Tibial artery (tissue), 4 donors: ENCODE data around the gene CEP20.

ENCODE experiments used
- DNase-seq, 2 donors: peaks; one replicate each; pipeline ENCODE4 v3.0.0-alpha.2; 2019
- H3K27ac ChIP-seq, 2 donors: fragments of 200-600 bp; sonication (generic) in 1 of 2; 1 replicate in 1 of 2; 2 replicates in 1 of 2; pipeline ENCODE4 v1.5.1; 2018 to 2019; ENCODE audit warnings: mild to moderate bottlenecking in 1 of 2
- H3K27me3 ChIP-seq, 2 donors: fragments of 200-600 bp; sonication (generic) in 1 of 2; one replicate each; pipeline versions ENCODE4 v1.5.1 to v1.6.0; 2016 to 2019
- H3K36me3 ChIP-seq, 3 donors: fragments of 200-600 bp; sonication (generic) in 2 of 3; one replicate each; pipeline ENCODE4 v1.5.1; 2016 to 2019; ENCODE audit warnings: mild to moderate bottlenecking in 2 of 3
- H3K4me1 ChIP-seq, 4 donors: fragments of 200-600 bp; sonication (generic) in 2 of 4; 1 replicate in 3 of 4; 2 replicates in 1 of 4; pipeline ENCODE4 v1.5.1; 2016 to 2019
- H3K4me3 ChIP-seq, 2 donors: fragments of 200-600 bp; sonication (generic) in 1 of 2; 1 replicate in 1 of 2; 2 replicates in 1 of 2; pipeline ENCODE4 v1.5.1; 2018 to 2019; ENCODE audit warnings: mild to moderate bottlenecking in 2 of 2
- H3K9me3 ChIP-seq, 3 donors: fragments of 200-600 bp; sonication (generic) in 1 of 3; one replicate each; pipeline ENCODE4 v1.5.1; 2016 to 2019
- intact Hi-C: fragments of 100-400 bp; cut with DNase I; formaldehyde crosslinking; loops from one replicate; pipeline ENCODE4 v1.15.0; 2023; ENCODE audit warnings: low total_unique reads
- TF ChIP-seq, protein P1 (sequence below), 2 experiments: fragments of 200-600 bp in 1 of 2; fragments of 450-650 bp in 1 of 2; IDR thresholded peaks; one replicate each; pipeline ENCODE4 v1.5.1; 2017 to 2019; ENCODE audit warnings: antibody characterized with exemption in 2 of 2, mild to moderate bottlenecking in 1 of 2, moderate library complexity in 1 of 2

The CEP20 gene

DNA sequence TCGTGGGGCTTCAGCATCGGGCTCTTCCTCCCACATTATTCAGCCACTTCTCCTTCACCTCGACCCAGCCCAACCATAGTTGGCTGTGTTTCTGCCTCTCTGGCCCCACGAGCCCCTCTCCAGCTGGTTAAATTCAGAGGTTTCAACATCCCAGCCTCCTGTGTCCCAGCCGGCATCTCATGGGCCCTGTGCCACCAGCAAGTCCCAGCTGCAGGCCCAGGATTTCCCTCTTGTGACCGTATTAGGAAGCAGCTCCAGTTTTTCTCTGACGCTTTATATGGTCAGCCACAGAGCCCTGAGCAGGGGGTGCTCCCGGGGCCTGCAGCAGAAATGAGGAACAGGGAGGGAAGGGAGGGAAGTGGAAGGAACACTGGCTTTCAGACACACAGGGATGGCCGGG, 58.9 kb downstream of the CEP20 start:
- Histone ChIP-seq H3K4me3 (peak overlapping the region in 1 of 2 donors; percentile 3), H3K27ac (peak overlapping the region; percentile 73 to 97), H3K36me3 (peaks cover 28 to 51% (median 39%) of the 10 kb centered on the region in 3 donors), H3K4me1 (peaks cover 0 to 97% (median 56%) of the 10 kb centered on the region in 4 donors), H3K27me3 (no peaks in the 10 kb centered on the region), H3K9me3 (no peaks in the 10 kb centered on the region)
- TF ChIP-seq, protein P1, sequence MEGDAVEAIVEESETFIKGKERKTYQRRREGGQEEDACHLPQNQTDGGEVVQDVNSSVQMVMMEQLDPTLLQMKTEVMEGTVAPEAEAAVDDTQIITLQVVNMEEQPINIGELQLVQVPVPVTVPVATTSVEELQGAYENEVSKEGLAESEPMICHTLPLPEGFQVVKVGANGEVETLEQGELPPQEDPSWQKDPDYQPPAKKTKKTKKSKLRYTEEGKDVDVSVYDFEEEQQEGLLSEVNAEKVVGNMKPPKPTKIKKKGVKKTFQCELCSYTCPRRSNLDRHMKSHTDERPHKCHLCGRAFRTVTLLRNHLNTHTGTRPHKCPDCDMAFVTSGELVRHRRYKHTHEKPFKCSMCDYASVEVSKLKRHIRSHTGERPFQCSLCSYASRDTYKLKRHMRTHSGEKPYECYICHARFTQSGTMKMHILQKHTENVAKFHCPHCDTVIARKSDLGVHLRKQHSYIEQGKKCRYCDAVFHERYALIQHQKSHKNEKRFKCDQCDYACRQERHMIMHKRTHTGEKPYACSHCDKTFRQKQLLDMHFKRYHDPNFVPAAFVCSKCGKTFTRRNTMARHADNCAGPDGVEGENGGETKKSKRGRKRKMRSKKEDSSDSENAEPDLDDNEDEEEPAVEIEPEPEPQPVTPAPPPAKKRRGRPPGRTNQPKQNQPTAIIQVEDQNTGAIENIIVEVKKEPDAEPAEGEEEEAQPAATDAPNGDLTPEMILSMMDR (IDR thresholded peaks at IDR 0.05), result peak in 1 of 2 experiments; percentile 12
- intact Hi-C loops, result no loop called here
- DNase-seq, result peak; percentile 85 to 96

DNA sequence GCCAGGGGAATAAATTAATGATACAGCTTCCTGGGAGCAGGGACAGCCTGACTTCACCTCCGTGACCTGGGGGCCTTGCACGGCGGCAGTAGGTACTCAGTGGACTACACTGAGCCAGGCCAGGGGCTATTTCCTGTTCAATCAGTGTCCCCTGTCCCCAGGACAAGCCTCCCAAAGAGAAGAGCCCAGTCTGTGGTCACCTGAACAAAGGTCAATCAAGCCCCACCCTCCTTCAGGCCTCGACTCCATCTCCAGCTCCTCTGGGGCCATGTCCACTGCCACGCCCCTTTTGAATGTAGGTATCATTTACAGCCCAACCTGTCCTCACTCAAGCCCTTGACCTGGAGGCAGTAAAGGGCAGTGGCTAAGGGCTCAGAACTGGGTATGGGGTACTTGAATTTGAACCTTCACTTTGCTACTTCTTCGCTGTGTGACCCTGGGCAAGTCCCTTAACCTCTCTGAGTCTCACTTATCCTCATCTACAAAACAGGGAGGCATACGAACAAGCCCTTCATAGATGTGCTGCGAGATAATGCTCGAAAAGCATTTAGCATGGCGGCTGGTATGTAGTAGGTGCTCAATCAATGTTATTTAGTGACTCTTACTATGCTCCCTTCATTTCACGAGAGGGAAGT, 60.6 kb downstream of the CEP20 start:
- Histone ChIP-seq H3K9me3 (no peaks in the 10 kb centered on the region), H3K4me1 (peaks cover 0 to 97% (median 64%) of the 10 kb centered on the region in 4 donors), H3K27me3 (no peaks in the 10 kb centered on the region), H3K27ac (peak overlapping the region; percentile 73 to 97), H3K4me3 (no peak overlapping the region), H3K36me3 (peaks cover 28 to 55% (median 31%) of the 10 kb centered on the region in 3 donors)
- TF ChIP-seq, protein P1 (IDR thresholded peaks at IDR 0.05), result no peak
- intact Hi-C loops, result no loop called here
- DNase-seq, result no peak

DNA sequence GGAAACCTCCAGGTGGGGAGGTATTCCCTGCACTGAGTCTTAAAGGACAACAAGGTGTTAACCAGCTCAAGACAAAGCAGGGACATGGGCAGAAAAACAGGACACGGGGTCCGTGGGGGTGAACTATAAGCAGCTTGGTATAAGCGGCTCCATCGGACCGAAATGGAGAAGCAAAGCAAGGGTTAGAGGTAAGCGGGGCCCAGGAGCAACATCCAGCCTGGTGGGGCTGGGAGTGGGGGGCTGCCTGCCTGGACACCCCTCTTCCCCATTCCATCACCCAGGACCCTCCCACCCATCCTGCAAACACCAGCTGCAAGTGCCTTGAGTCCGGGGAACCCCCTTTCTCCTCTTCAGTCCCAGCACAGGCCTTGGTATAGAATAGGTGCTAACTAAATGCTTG, 61.1 kb downstream of the CEP20 start:
- Histone ChIP-seq H3K27me3 (no peaks in the 10 kb centered on the region), H3K4me1 (peaks cover 0 to 97% (median 69%) of the 10 kb centered on the region in 4 donors), H3K9me3 (no peaks in the 10 kb centered on the region), H3K4me3 (no peak overlapping the region), H3K27ac (peak overlapping the region; percentile 73 to 97), H3K36me3 (peaks cover 25 to 54% (median 30%) of the 10 kb centered on the region in 3 donors)
- intact Hi-C loops, result no loop called here
- peak in 1 of 2 donors; percentile 60 for DNase-seq
- TF ChIP-seq, protein P1 (IDR thresholded peaks at IDR 0.05), result no peak

DNA sequence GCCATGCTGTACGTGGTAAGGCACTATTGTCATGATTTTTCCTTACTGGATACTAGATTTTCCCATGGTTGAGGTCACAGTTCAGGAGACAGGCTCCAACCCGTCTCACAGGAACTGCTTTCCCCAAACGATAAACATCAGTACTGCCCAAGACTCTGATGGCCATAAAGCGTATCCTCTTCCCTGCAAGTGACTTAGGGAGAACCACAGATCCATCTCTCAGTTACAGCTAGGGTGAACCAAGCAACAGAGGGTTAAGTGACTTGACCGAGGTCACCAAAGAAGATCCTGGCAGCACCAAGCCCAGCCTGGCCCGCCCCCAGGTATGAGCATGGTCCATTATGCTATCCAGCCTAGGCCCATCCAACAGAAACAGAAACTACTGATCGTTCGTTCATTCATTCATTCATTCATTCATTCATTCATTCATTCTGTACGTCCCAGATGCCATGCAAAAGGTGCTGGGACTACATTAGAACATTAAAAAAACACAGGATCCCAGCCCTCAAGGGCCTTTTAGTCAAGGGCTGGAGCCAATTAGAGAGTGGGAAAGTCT, 62.6 kb downstream of the CEP20 start:
- peak in 1 of 2 donors; percentile 65 for DNase-seq
- peak overlapping the region; percentile 73 to 97 for H3K27ac ChIP-seq
- H3K36me3 ChIP-seq, result peaks cover 23 to 51% (median 31%) of the 10 kb centered on the region in 3 donors
- TF ChIP-seq, protein P1 (IDR thresholded peaks at IDR 0.05), result no peak
- H3K9me3 ChIP-seq, result no peaks in the 10 kb centered on the region
- peak overlapping the region in 1 of 2 donors; percentile 20 for H3K4me3 ChIP-seq
- H3K4me1 ChIP-seq, result peaks cover 0 to 95% (median 66%) of the 10 kb centered on the region in 4 donors
- H3K27me3 ChIP-seq, result no peaks in the 10 kb centered on the region
- intact Hi-C loops, result no loop called here

DNA sequence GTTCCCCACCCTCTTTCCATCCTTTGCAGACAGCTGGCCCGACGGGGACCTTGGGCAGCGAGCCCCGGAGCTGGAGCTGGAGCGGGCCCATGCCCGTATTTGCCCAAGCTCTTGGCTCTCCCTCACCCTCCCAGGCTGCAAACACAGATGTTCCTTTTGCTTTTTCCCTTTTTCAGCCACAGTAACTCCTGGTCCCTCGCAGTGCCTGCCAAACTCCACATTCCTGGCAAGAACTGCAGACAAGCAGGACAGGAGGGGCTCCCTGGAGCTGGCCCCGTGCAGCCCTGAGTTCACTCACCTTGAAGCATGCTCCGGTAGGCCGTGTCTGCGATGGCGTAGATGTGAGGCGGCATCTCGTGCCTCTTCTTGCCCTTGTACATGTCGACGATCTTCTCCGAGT, 65.4 kb downstream of the CEP20 start:
- peak; percentile 73 to 95 for DNase-seq
- TF ChIP-seq, protein P1 (IDR thresholded peaks at IDR 0.05), result no peak
- H3K36me3 ChIP-seq, result peaks cover 37 to 67% (median 47%) of the 10 kb centered on the region in 3 donors
- intact Hi-C loops, result no loop called here
- H3K27me3 ChIP-seq, result no peaks in the 10 kb centered on the region
- peaks cover 0 to 97% (median 47%) of the 10 kb centered on the region in 4 donors for H3K4me1 ChIP-seq
- H3K4me3 ChIP-seq, result peak overlapping the region; percentile 15 to 18
- H3K9me3 ChIP-seq, result no peaks in the 10 kb centered on the region
- peak overlapping the region; percentile 73 to 97 for H3K27ac ChIP-seq
